Stimulated activated CD8-positive, alpha-beta memory T cell treated with anti-CD3 and anti-CD28 coated beads, Interleukin-7, amount 100 ng/mL, for 1 hour (primary cell): ENCODE data around the gene ADGRB2.

Experiments used
- DNase-seq, 2 donors: peaks; one replicate each; pipeline ENCODE4 v3.0.0-alpha.2; 2020; ENCODE audit warnings: low read depth in 2 of 2

The ADGRB2 gene

GRCh38 chr1:31764312-31765040, at the start of gene ADGRB2:
TSS of gene ADGRB2 (minus strand) at chr1:31764340. CDS start at chr1:31757221, 7,119 bp downstream.
- DNase-seq, result no peak

- DNase-seq, result no peak
These were observed 48.2 kb upstream of the ADGRB2 start for GRCh38 chr1:31812158-31812829.

- DNase-seq, result no peak
These were observed 47.5 kb upstream of the ADGRB2 start for GRCh38 chr1:31811605-31812004.

GRCh38 chr1:31809698-31810097, 45.6 kb upstream of the ADGRB2 start:
- no peak for DNase-seq

- DNase-seq, result no peak
These were observed 43.3 kb upstream of the ADGRB2 start for GRCh38 chr1:31807273-31808048.

GRCh38 chr1:31805318-31805717, 41.2 kb upstream of the ADGRB2 start:
- no peak for DNase-seq

GRCh38 chr1:31804098-31804497, 40.0 kb upstream of the ADGRB2 start:
- no peak for DNase-seq

GRCh38 chr1:31803610-31804009, 39.5 kb upstream of the ADGRB2 start:
- no peak for DNase-seq

- no peak for DNase-seq
These were observed 38.3 kb upstream of the ADGRB2 start for GRCh38 chr1:31802190-31803150.

- no peak for DNase-seq
These were observed 37.3 kb upstream of the ADGRB2 start for GRCh38 chr1:31801458-31801857.

- no peak for DNase-seq
These were observed 36.5 kb upstream of the ADGRB2 start for GRCh38 chr1:31800674-31800967.

GRCh38 chr1:31799895-31800673, 35.9 kb upstream of the ADGRB2 start:
- DNase-seq, result no peak

- no peak for DNase-seq
These were observed 35.2 kb upstream of the ADGRB2 start for GRCh38 chr1:31799196-31799894.

- no peak for DNase-seq
These were observed 34.5 kb upstream of the ADGRB2 start for GRCh38 chr1:31798433-31799195.

- DNase-seq, result no peak
These were observed 33.9 kb upstream of the ADGRB2 start for GRCh38 chr1:31798086-31798432.

- DNase-seq, result no peak
These were observed 33.1 kb upstream of the ADGRB2 start for GRCh38 chr1:31797216-31797615.

GRCh38 chr1:31796707-31797106, 32.6 kb upstream of the ADGRB2 start:
- DNase-seq, result no peak

- no peak for DNase-seq
These were observed 31.9 kb upstream of the ADGRB2 start for GRCh38 chr1:31795801-31796621.
